Lower leg skin (tissue), 3 donors: ENCODE results near the gene PDZD2.

Source experiments
- POLR2A ChIP-seq, 2 donors: fragments of 450-650 bp; IDR thresholded peaks; one replicate each; pipeline ENCODE4 v1.6.1; 2016 to 2017; ENCODE audit warnings: antibody characterized with exemption in 2 of 2, mild to moderate bottlenecking in 1 of 2, moderate library complexity in 1 of 2
- TF ChIP-seq, protein P1 (sequence below), 3 donors: fragments of 450-650 bp; IDR thresholded peaks; one replicate each; pipeline ENCODE4 v1.5.1; 2016; ENCODE audit warnings: antibody characterized with exemption in 3 of 3, mild to moderate bottlenecking in 3 of 3, moderate library complexity in 2 of 3

DNA sequence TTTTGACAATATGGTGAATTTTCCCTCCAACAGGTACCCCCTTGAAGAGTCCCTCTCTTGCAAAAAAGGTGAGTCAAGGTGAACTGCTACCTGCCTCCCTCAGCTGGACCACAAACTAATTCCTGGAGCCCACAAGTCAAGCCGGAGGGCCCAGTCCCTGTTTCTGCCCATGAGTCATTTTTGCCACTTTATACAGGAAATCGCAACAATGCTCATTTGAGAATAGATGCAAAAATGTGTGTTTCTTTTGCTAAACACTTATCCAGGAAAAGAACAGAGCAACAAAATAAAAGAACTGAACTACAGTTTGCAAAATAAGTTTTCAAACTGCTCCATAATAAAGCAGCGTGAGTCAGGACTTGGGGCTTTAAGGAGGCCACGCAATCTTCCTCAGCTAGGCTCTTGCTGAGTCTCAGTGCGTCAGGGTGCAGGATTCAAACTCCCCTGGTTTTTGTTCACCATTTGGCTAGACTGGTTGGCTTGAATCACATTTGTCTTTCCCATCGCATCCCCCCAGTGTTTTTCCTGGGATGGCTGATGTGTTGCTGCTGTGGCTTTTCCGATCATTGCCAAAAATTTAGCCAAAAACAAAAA, 432.5 kb downstream of the PDZD2 start:
- TF ChIP-seq, protein P1, sequence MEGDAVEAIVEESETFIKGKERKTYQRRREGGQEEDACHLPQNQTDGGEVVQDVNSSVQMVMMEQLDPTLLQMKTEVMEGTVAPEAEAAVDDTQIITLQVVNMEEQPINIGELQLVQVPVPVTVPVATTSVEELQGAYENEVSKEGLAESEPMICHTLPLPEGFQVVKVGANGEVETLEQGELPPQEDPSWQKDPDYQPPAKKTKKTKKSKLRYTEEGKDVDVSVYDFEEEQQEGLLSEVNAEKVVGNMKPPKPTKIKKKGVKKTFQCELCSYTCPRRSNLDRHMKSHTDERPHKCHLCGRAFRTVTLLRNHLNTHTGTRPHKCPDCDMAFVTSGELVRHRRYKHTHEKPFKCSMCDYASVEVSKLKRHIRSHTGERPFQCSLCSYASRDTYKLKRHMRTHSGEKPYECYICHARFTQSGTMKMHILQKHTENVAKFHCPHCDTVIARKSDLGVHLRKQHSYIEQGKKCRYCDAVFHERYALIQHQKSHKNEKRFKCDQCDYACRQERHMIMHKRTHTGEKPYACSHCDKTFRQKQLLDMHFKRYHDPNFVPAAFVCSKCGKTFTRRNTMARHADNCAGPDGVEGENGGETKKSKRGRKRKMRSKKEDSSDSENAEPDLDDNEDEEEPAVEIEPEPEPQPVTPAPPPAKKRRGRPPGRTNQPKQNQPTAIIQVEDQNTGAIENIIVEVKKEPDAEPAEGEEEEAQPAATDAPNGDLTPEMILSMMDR (IDR thresholded peaks at IDR 0.05): no peak
- TF ChIP-seq POLR2A (IDR thresholded peaks at IDR 0.05): no peak
